GM18861 (cell line): ENCODE measurements around the gene ASL.
A peak's percentile ranks its signal among the peaks of the same experiment; 100 is the strongest.
"Not testable (repeated sequence)": the region's sequence is repeated elsewhere in the genome, so short reads cannot be mapped to it uniquely, and the experiment has no call there.

ENCODE experiments used
- ATAC-seq: cut with Tn5 transposase; IDR thresholded peaks from one replicate; pipeline ENCODE4 v1.9.1; 2021; ENCODE audit not compliant: unreplicated experiment

The ASL gene

GRCh38 chr7:66075590-66076461 is at the start of gene ASL:
Gene ASL, plus strand, starts transcription at chr7:66075819. Its CDS starts 263 bp downstream, at chr7:66076082.
- peak; percentile 98 for ATAC-seq

- not testable (repeated sequence) for ATAC-seq
Measured at GRCh38 chr7:66028342-66028741, 47.3 kb upstream of the ASL start.

DNA sequence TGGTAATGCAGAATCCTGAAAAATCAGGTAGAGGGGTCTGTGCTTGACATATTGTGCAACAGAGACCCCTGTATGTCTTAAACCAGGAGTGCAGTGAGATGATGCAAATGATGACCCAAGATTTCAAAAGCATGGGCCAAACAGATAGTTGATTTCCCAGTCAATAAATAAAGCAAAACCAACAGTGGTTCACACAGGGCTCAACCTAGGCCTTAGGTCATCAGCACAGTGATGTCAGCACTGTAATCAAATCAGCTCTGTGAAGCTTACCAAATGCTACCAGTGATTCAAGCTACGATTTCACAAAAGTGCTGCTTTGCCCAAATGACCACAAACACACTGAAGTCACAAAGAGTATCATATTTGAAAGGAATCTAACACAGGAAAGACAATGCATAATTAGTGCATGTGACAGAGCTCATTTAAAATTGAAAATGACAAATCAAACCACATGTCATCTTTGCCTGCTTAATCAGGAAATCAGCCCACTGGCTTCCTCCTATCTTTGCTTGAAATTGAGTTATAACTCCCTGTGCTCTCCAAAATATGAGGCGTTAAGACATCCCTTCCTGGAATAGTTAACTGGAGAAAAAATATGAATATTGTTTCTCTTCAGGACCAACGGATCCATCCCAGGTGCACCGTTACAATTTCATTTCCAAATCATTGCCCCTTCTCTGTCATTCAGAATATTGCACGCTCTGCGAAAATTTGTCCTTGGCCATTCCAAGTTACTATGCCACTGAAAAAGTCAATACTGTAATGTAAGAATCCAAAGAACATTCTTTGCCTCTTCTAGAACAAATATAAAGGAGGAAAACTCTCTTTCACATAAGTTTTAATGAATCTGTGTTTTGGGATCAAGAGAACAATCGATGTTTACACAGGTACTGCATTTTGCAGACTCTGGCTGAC is 41.9 kb upstream of the ASL start:
- no peak for ATAC-seq

DNA sequence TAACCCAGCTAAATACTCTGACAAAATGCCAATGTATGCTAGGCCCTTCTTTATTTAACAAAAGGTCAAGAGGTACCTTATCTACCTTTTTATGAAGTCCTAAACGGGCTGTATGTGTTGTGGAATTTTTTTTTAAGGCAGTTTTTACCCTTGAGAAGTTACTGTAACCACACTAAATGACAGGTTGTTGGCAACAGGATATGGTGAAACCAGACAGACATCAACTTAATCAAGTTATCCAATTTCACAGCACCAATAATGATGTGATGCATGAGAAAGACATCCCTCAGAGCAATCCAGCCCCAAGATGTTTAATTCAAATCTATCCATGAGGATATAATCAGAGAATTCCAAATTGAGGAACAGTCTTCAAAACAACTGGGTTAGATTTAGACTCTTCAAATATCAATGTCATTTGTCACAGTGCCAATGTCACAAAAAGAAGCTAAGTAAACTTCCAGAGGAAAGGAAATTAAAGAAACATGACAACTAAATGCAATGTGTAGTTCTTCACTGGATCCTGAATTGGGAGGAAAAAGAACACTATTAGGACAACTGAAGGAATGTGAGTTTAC is 41.1 kb upstream of the ASL start:
- ATAC-seq = not testable (repeated sequence)

- no peak for ATAC-seq
Measured at GRCh38 chr7:66036382-66036781, 39.2 kb upstream of the ASL start.

DNA sequence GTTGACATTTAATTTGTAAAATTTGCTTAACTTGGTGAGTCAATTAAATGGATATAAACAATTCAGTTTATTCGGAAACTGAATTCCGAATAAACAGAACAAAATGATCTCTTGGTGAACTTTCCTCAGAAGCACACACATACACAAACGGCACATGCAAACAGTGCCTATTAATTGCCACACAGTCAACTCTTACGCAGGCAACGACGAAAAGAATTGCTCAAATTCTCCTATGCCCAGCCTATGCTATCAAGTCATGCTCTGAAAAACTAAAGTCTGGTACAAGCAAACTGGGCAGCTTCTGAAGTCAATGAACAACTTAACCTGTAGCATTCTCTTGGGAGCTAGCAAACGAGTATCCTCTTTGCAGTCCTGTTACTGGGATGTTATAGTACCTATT is 38.8 kb upstream of the ASL start:
- no peak for ATAC-seq

GRCh38 chr7:66039094-66039670 is 36.4 kb upstream of the ASL start:
- peak; percentile 82 for ATAC-seq

- no peak for ATAC-seq
Measured at GRCh38 chr7:66043681-66044497, 31.7 kb upstream of the ASL start.

GRCh38 chr7:66044498-66044854 is 31.1 kb upstream of the ASL start:
- ATAC-seq = not testable (repeated sequence)

DNA sequence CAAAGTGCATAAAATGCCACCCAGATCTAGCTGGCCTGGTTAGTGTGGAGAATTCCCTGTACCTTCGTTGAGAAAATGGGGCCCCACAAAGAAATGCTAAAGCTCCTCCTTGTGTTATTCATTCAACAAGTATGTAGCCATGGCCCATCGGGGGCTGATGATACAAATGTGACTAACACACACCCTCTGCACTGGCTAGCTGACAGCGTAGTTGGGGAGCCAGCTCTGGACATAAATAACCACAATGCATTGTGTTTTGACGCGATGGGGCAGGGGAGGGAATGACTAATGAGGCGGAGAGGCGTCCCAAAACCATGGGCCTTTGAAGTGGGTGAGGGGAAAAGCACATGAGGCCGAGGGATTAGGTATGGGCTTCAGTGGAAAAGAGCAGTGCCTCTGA is 28.2 kb upstream of the ASL start:
- ATAC-seq = no peak

- ATAC-seq = not testable (repeated sequence)
Measured at GRCh38 chr7:66049886-66050285, 25.7 kb upstream of the ASL start.

GRCh38 chr7:66050337-66050957 is 25.2 kb upstream of the ASL start:
- no peak for ATAC-seq

DNA sequence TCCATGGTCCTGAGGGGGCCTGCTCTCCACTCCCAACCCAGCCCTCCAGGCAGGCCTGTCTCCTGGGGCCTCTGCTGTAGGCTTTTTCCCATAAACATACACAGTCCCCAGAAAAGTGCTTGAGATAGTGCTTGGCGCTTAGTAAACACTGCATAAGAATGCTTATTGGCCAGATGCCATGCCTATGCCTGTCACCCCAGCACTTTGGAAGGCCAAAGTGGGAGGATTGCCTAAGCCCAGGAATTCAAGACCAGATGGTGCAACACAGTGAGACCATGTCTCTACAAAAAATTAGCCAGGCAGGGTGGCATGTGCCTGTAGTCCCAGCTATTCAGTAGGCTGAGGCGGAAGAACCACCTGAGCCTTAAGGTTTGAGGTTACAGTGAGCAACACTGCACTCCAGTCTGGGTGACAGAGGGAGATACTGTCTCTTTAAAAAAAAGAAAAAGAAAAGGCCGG is 24.6 kb upstream of the ASL start:
- no peak for ATAC-seq

GRCh38 chr7:66052447-66052846 is 23.2 kb upstream of the ASL start:
- no peak for ATAC-seq

DNA sequence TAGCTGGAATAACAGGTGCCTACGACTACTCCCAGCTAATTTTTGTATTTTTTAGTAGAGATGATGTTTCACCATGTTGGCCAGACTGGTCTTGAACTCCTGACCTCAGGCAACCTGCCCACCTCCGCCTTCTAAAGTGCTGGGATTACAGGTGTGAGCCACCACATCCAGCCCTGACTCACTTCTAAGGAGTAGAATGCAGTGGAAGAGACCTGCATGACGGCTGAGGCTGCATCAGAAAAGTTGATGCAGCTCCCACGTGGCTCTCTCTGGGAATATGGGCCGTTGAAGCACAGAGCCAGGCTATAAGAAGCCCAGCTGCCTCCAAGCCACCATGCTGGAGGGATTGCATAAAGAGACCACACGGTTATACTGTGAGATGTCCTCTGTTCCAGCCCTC is 21.6 kb upstream of the ASL start:
- ATAC-seq = no peak

GRCh38 chr7:66055321-66055956 is 20.2 kb upstream of the ASL start:
- peak; percentile 87 for ATAC-seq

- no peak for ATAC-seq
Measured at GRCh38 chr7:66060796-66061195, 14.8 kb upstream of the ASL start.

GRCh38 chr7:66069732-66070131 is 5.9 kb upstream of the ASL start:
- ATAC-seq = no peak

- no peak for ATAC-seq
Measured at GRCh38 chr7:66070222-66070621, 5.4 kb upstream of the ASL start.
